ENCODE results near the gene FER.

DNA sequence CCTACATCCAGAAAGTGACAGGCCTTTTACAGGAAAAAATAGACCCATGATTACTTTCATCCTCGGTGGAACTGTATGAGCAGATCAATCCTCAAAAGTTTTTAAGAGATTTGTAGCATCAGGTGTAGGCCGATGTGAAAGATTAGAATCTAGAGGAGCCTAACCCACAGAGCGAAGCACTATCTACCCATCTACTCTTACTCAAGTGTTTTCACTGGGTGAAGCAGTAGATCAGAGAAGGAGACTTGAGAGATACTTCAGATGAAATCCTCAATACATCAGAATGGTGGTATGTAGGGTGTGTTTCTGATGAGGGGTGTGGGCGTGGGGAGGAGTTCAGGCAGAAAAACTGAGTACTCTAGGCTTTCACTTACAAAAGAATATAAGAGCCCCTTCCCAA is 192.8 kb downstream of the FER start:
- no peak for TF ChIP-seq CTCF (IDR thresholded peaks at IDR 0.05)
- TF ChIP-seq POLR2A (IDR thresholded peaks at IDR 0.05), result no peak
